Brain microvascular endothelial cell (primary cell): ENCODE measurements around the gene MFSD6L.
A peak's percentile ranks its signal among the peaks of the same experiment; 100 is the strongest.

Experiments used
- DNase-seq: peaks from one replicate; pipeline ENCODE4 v3.0.0-alpha.2; 2020
- H3K27ac ChIP-seq: fragments of 250-450 bp; sonication (Bioruptor Pico); 2 replicates; pipeline ENCODE4 v1.5.1; 2020; ENCODE audit warnings: mild to moderate bottlenecking, moderate library complexity
- H3K27me3 ChIP-seq: fragments of 250-450 bp; sonication (Bioruptor Pico); replicated peaks from 2 replicates; pipeline ENCODE4 v1.5.1; 2020; ENCODE audit warnings: mild to moderate bottlenecking
- H3K36me3 ChIP-seq: fragments of 250-450 bp; sonication (Bioruptor Pico); replicated peaks from 2 replicates; pipeline ENCODE4 v1.5.1; 2020; ENCODE audit warnings: mild to moderate bottlenecking
- H3K4me3 ChIP-seq: 2 replicates; pipeline ENCODE4 v1.5.1; 2011; ENCODE audit warnings: low read depth, mild to moderate bottlenecking, control low read depth, low read length, moderate library complexity
- CTCF ChIP-seq: IDR thresholded peaks from 2 replicates; pipeline ENCODE4 v1.5.1; 2011; ENCODE audit warnings: low read depth, mild to moderate bottlenecking, moderate library complexity, low read length, control low read depth, inconsistent platforms; ENCODE audit errors: missing control alignments
- in situ Hi-C: cut with HindIII; loops from 2 replicates; pipeline ENCODE4 v1.10.0; 2017; ENCODE audit warnings: low sequenced_read_pairs, low pct_ligation_motif_present

The MFSD6L gene

GRCh38 chr17:8835631-8836364, 36.6 kb upstream of the MFSD6L start:
- no peak overlapping the region for H3K27ac ChIP-seq
- in situ Hi-C loops: no loop called here
- H3K4me3 ChIP-seq: no peak overlapping the region
- no peak for DNase-seq
- TF ChIP-seq CTCF: no peak
- no peaks in the 10 kb centered on the region for H3K27me3 ChIP-seq
- H3K36me3 ChIP-seq: no peaks in the 10 kb centered on the region

GRCh38 chr17:8835106-8835505, 35.9 kb upstream of the MFSD6L start:
- no peak for DNase-seq
- Histone ChIP-seq H3K4me3 (no peak overlapping the region), H3K27me3 (no peaks in the 10 kb centered on the region), H3K36me3 (no peaks in the 10 kb centered on the region), H3K27ac (no peak overlapping the region)
- in situ Hi-C loops: no loop called here
- no peak for TF ChIP-seq CTCF

- in situ Hi-C loops: no loop called here
- DNase-seq: no peak
Measured at GRCh38 chr17:8832711-8833352, 33.7 kb upstream of the MFSD6L start.

GRCh38 chr17:8831234-8831849, 32.2 kb upstream of the MFSD6L start:
- DNase-seq: no peak
- TF ChIP-seq CTCF: no peak
- H3K27ac ChIP-seq: no peak overlapping the region
- in situ Hi-C loops: no loop called here
- no peaks in the 10 kb centered on the region for H3K36me3 ChIP-seq
- no peaks in the 10 kb centered on the region for H3K27me3 ChIP-seq
- no peak overlapping the region for H3K4me3 ChIP-seq

More at GRCh38 chr17:8832711-8833352, 33.7 kb upstream of the MFSD6L start:
- TF ChIP-seq CTCF: peak; percentile 62
- Histone ChIP-seq H3K4me3 (no peak overlapping the region), H3K36me3 (no peaks in the 10 kb centered on the region), H3K27me3 (no peaks in the 10 kb centered on the region), H3K27ac (no peak overlapping the region)

- no peak for DNase-seq
- Histone ChIP-seq H3K27me3 (no peaks in the 10 kb centered on the region), H3K36me3 (no peaks in the 10 kb centered on the region), H3K27ac (no peak overlapping the region), H3K4me3 (no peak overlapping the region)
- in situ Hi-C loops: no loop called here
- TF ChIP-seq CTCF: no peak
Measured at GRCh38 chr17:8830141-8830540, 31.0 kb upstream of the MFSD6L start.
